AG09309 (cell line): Measurements from ENCODE around the gene NDE1.
"Not testable (repeated sequence)": the region's sequence is repeated elsewhere in the genome, so short reads cannot be mapped to it uniquely, and the experiment has no call there.

Experiments
- DNase-seq: peaks from one replicate; pipeline ENCODE4 v3.0.0-alpha.2; 2010; ENCODE audit warnings: low read depth
- H3K4me3 ChIP-seq: 2 replicates; pipeline ENCODE4 v1.5.1; 2011; ENCODE audit warnings: mild to moderate bottlenecking, low read depth, low read length, moderate library complexity; ENCODE audit not compliant: control insufficient read depth
- TF ChIP-seq, protein P1 (sequence below): IDR thresholded peaks from 2 replicates; pipeline ENCODE4 v1.5.1; 2011; ENCODE audit warnings: mild to moderate bottlenecking, low read depth, low read length, inconsistent platforms; ENCODE audit not compliant: insufficient read depth, control insufficient read depth; ENCODE audit errors: missing control alignments

The NDE1 gene

DNA sequence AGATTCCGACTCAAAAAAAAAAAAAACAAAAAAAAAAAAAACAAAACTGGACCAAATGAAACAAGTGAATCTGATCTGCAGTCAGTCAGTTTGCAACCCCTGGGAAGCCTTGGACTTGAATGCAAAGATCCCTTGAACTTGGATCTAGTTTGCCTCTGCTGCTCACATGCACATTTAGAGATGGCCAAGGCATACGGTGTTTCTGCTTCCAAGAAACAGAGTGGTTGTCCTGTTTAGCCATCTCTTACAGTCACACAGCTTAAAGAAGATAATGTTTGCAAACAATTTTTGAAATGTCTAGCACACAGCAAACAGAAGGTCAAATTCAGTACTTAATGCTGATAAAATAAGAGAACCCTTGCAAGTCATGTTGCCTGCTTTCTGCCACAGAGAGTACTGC, 4.5 kb downstream of the NDE1 start:
- H3K4me3 ChIP-seq = no peak overlapping the region
- TF ChIP-seq, protein P1, sequence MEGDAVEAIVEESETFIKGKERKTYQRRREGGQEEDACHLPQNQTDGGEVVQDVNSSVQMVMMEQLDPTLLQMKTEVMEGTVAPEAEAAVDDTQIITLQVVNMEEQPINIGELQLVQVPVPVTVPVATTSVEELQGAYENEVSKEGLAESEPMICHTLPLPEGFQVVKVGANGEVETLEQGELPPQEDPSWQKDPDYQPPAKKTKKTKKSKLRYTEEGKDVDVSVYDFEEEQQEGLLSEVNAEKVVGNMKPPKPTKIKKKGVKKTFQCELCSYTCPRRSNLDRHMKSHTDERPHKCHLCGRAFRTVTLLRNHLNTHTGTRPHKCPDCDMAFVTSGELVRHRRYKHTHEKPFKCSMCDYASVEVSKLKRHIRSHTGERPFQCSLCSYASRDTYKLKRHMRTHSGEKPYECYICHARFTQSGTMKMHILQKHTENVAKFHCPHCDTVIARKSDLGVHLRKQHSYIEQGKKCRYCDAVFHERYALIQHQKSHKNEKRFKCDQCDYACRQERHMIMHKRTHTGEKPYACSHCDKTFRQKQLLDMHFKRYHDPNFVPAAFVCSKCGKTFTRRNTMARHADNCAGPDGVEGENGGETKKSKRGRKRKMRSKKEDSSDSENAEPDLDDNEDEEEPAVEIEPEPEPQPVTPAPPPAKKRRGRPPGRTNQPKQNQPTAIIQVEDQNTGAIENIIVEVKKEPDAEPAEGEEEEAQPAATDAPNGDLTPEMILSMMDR = no peak
- no peak for DNase-seq

DNA sequence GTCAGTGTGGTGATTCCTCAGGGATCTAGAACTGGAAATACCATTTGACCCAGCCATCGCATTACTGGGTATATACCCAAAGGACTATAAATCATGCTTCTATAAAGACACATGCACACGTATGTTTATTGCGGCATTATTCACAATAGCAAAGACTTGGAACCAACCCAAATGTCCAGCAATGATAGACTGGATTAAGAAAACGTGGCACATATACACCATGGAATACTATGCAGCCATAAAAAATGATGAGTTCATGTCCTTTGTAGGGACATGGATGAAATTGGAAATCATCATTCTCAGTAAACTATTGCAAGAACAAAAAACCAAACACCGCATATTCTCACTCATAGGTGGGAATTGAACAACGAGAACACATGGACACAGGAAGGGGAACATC, 5.5 kb downstream of the NDE1 start:
- not testable (repeated sequence) for H3K4me3 ChIP-seq, DNase-seq

DNA sequence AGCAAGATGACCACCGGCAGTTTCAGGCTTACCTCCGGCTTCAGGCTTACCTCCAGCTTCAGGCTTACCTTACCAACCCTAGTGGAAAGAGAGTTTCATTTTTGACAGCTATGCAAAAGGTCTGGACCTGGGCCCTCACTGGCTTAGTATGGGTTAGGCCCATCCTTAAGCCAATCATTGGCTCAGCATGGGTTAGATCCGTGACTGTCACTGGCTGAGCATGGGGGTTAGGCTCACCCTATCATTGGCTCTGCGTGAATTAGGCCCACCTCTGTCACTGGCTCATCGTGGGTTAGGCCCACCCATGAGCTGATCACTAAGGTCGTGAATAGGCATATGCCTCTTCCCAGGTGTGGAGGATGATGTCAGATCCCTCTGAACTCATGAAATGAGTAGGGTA, 8.1 kb downstream of the NDE1 start:
- no peak overlapping the region for H3K4me3 ChIP-seq
- no peak for DNase-seq
- TF ChIP-seq, protein P1 = no peak

DNA sequence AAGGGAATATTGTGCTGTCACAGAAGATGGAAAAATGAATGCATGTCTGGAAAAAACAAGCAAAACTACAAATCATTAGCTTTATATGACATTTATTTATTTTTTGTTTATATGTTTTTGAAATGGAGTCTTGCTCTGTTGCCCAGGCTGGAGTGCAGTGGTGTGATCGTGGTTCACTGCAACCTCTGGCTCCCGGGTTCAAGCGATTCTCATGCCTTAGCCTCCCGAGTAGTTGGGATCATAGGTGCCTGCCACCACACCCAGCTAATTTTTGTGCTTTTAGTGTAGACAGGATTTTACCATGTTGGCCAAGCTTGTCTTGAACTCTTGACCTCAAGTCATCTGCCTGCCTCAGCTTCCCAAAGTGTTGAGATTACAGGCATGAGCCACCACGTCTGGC, 8.5 kb downstream of the NDE1 start:
- DNase-seq = no peak
- TF ChIP-seq, protein P1 = no peak
- no peak overlapping the region for H3K4me3 ChIP-seq

DNA sequence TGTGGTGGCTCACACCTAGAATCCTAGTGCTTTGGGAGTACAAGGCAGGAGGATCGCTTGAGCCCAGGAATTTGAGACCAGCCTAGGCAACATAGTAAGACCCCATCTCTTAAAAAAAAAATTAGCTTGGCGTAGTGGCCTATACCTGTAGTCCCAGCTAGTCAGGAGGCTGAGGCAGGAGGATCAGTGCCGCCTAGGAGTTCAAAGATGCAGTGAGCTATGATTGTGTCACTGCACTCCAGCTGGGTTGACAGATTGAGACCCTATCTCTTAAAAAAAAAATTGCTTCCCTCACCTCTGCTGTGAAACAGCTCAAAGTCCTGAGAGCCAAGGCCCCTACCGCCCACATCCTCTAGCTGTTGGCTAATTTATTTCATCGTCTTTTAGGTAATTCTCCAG, 10.2 kb downstream of the NDE1 start:
- TF ChIP-seq, protein P1 = no peak
- no peak for DNase-seq
- no peak overlapping the region for H3K4me3 ChIP-seq

DNA sequence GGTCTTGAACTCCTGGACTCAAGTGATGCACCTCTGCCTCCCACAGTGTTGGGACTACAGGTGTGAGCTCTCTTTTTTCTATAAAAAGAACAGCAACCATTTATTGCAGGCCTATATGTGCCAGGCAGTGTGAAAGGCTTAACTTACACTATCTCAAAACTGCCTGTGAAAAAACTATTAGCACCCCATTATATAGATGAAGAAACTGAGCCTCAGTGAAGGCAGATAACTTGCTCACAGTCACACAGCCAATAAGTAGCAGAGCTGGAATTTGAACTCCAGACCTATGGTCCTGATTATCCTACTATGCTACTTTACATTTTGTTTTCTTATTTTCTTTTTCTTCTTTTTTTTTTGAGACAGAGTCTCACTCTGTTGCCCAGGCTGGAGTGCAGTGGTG, 15.1 kb downstream of the NDE1 start:
- no peak overlapping the region for H3K4me3 ChIP-seq
- no peak for DNase-seq
- TF ChIP-seq, protein P1 = no peak

DNA sequence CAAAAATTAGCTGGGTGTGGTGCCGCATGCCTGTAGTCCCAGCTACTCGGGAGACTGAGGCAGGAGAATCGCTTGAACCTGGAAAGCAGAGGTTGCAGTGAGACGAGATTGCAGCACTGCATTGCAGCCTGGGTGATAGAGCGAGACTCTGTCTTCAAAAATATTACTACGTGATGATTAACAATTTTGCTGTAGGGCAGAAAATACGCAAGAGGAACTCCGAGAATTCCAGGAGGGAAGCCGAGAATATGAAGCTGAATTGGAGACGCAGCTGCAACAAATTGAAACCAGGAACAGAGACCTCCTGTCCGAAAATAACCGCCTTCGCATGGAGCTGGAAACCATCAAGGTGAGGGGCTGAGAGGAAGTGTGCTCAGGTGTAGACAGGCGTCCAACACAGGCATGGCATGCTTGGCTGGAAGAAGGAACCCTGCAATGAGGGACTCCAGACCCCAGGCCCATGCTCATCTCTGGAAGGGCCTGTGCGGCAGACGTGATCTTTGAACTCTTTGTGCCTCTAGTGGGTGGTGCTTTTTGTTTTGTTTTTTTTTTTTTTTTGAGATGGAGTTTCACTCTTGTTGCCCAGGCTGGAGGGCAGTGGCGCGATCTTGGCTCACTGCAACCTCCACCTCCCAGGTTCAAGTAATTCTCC, 17.2 kb downstream of the NDE1 start:
- H3K4me3 ChIP-seq = no peak overlapping the region

More for the DNA sequence above, 17.2 kb downstream of the NDE1 start:
- TF ChIP-seq, protein P1 = no peak
- no peak for DNase-seq
